CD8-positive, alpha-beta memory T cell (primary cell): ENCODE results near the gene QSOX1. TPM values are rescaled to one million over a fixed set of nuclear protein-coding genes. Genes with fewer than 3 reads are reported as not detected.
"Not testable (repeated sequence)": the region's sequence is repeated elsewhere in the genome, so short reads cannot be mapped to it uniquely, and the experiment has no call there.

Experiments used
- CTCF ChIA-PET: fragments of 350-600 bp; sonication (Branson Sonifier 250); formaldehyde crosslinking; loops from one replicate; lab custom pipeline; 2021; ENCODE audit warnings: antibody characterized with exemption; lab: Charles Lee
- POLR2A ChIA-PET: fragments of 350-600 bp; sonication (Branson Sonifier 250); formaldehyde crosslinking; loops from one replicate; lab custom pipeline; 2021; ENCODE audit warnings: antibody characterized with exemption; lab: Charles Lee
- DNase-seq, 5 donors: peaks; one replicate each; pipeline versions ENCODE4 v3.0.0 to v3.0.0-alpha.2; 2020 to 2022; ENCODE audit warnings: mixed read lengths in 1 of 5
- H3K27ac ChIP-seq: one replicate; pipeline ENCODE4 v1.7.0; 2013; ENCODE audit warnings: low read depth, mild to moderate bottlenecking, low read length, moderate library complexity
- H3K27me3 ChIP-seq: 2 replicates; pipeline ENCODE4 v1.7.0; 2013; ENCODE audit warnings: low read length, mild to moderate bottlenecking; ENCODE audit not compliant: insufficient read depth, poor library complexity, severe bottlenecking
- H3K36me3 ChIP-seq: 2 replicates; pipeline ENCODE4 v1.7.0; 2013; ENCODE audit warnings: mild to moderate bottlenecking, low read length, moderate library complexity; ENCODE audit not compliant: insufficient read depth
- H3K4me1 ChIP-seq: 2 replicates; pipeline ENCODE4 v1.7.0; 2013; ENCODE audit warnings: mild to moderate bottlenecking, low read length, moderate library complexity; ENCODE audit not compliant: insufficient read depth
- H3K4me3 ChIP-seq: 2 replicates; pipeline ENCODE4 v1.7.0; 2013; ENCODE audit warnings: mild to moderate bottlenecking, low read length
- H3K9me3 ChIP-seq: 2 replicates; pipeline ENCODE4 v1.7.0; 2013; ENCODE audit warnings: mild to moderate bottlenecking, low read length
- H3K27ac Mint-ChIP-seq, 8 donors: one replicate each; pipeline ENCODE4 v1.8.0; 2020 to 2021; ENCODE audit warnings: mixed read lengths in 8 of 8, mild to moderate bottlenecking in 6 of 8, inconsistent platforms in 3 of 8, moderate library complexity in 3 of 8
- H3K27me3 Mint-ChIP-seq, 2 donors: one replicate each; pipeline ENCODE4 v1.8.0; 2020 to 2021; ENCODE audit warnings: mixed read lengths in 2 of 2, mild to moderate bottlenecking in 1 of 2, moderate library complexity in 1 of 2
- H3K36me3 Mint-ChIP-seq, 3 donors: one replicate each; pipeline ENCODE4 v1.8.0; 2020 to 2021; ENCODE audit warnings: mixed read lengths in 3 of 3, inconsistent platforms in 1 of 3, mild to moderate bottlenecking in 1 of 3
- H3K4me1 Mint-ChIP-seq, 3 donors: one replicate each; pipeline ENCODE4 v1.8.0; 2020 to 2021; ENCODE audit warnings: mixed read lengths in 3 of 3, inconsistent platforms in 1 of 3, mild to moderate bottlenecking in 1 of 3
- H3K4me3 Mint-ChIP-seq, 7 donors: one replicate each; pipeline ENCODE4 v1.8.0; 2020 to 2021; ENCODE audit warnings: mixed read lengths in 7 of 7, mild to moderate bottlenecking in 6 of 7, moderate library complexity in 4 of 7, inconsistent platforms in 2 of 7
- H3K9me3 Mint-ChIP-seq, 5 donors: one replicate each; pipeline ENCODE4 v1.8.0; 2020 to 2022; ENCODE audit warnings: mixed read lengths in 5 of 5, mild to moderate bottlenecking in 3 of 5, moderate library complexity in 2 of 5, inconsistent platforms in 1 of 5
- polyA plus RNA-seq: library from polyadenylated mRNA; unstranded; fragments of 300-500 nt; fragmentation: Illumina TruSeq; gene quantifications from one replicate; pipeline ENCODE4 v1.2.3, GENCODE V29; 2021
- total RNA-seq, 2 experiments: library from RNA; stranded (reverse); gene quantifications; one replicate each; pipeline ENCODE4 v1.2.3, GENCODE V29; 2021

Gene QSOX1
- total and polyA plus RNA-seq, 3 experiments from 2014 or later: 14.2 to 33.3 (median 32.9) TPM

GRCh38 chr1:180201451-180202200 lies 47.0 kb downstream of the QSOX1 start:
- Mint-ChIP-seq H3K4me1 (no peaks in the 10 kb centered on the region), H3K36me3 (peaks cover 0 to 6% (median 0%) of the 10 kb centered on the region in 3 donors), H3K4me3 (no peak overlapping the region), H3K9me3 (no peaks in the 10 kb centered on the region), H3K27ac (peak overlapping the region in 1 of 8 donors; percentile 11), H3K27me3 (no peaks in the 10 kb centered on the region)
- Histone ChIP-seq H3K27ac (no peak overlapping the region), H3K4me3 (no peak overlapping the region), H3K36me3 (no peaks in the 10 kb centered on the region), H3K27me3 (no peaks in the 10 kb centered on the region), H3K4me1 (no peaks in the 10 kb centered on the region), H3K9me3 (no peaks in the 10 kb centered on the region)
- no peak for DNase-seq
- CTCF ChIA-PET: interaction anchor here (0.6 to 1.6 kb wide), 3 partner anchors 8 to 816 kb away, joined by 3 to 4 read pairs (median 4); no protein-coding TSS in a partner anchor
- POLR2A ChIA-PET: no interaction called here

DNA sequence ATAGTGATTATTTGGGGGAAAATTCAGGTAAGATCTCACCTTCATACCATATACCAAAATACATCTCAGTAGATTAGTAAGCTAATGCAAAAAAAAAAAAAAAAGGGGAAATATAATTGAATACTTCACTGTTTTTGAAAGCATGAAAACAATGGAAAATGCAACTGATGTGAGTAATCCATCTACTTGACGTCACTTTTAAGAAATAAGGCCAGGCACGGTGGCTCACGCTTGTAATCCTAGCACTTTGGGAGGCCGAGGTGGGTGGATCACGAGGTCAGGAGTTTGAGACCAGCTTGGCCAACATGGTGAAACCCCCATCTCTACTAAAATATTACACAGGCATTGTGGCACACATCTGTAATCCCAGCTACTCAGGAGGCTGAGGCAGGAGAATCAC lies 47.9 kb downstream of the QSOX1 start:
- CTCF ChIA-PET: interaction anchor here (0.6 to 1.6 kb wide), 3 partner anchors 10 to 817 kb away, joined by 3 to 4 read pairs (median 3); no protein-coding TSS in a partner anchor
- H3K27ac Mint-ChIP-seq: peak overlapping the region in 1 of 8 donors; percentile 47

DNA sequence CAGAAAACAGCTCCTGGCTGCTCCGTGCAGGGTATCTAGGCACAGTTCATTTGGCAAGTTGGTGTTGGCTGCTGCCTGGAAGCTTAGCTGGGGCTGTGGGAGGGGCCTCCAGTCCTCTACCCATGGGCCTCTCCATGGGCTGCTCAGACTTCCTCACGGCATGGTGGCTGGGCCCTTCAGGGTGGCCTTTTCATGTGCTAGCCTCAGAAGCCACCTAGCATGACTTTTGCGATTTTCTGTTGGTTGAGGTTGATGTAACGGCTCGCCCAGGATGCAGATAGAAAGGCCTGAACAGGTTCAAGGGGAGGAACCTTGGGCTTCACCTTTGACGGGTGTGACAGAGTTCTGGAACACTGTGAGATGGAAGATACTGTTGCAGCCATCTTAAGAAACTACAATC lies 49.6 kb downstream of the QSOX1 start:
- Mint-ChIP-seq H3K27me3 (peaks cover 2 to 3% of the 10 kb centered on the region in 2 donors), H3K4me3 (no peak overlapping the region), H3K27ac (no peak overlapping the region), H3K4me1 (no peaks in the 10 kb centered on the region), H3K36me3 (no peaks in the 10 kb centered on the region), H3K9me3 (no peaks in the 10 kb centered on the region)
- no peaks in the 10 kb centered on the region for H3K36me3 ChIP-seq
- DNase-seq: no peak
- H3K9me3 ChIP-seq: no peaks in the 10 kb centered on the region
- H3K27ac ChIP-seq: no peak overlapping the region
- POLR2A ChIA-PET: no interaction called here
- CTCF ChIA-PET: no interaction called here
- no peaks in the 10 kb centered on the region for H3K4me1 ChIP-seq
- H3K27me3 ChIP-seq: no peaks in the 10 kb centered on the region
- H3K4me3 ChIP-seq: no peak overlapping the region

More for the DNA sequence above, 47.9 kb downstream of the QSOX1 start:
- H3K27me3 ChIP-seq, H3K4me3 Mint-ChIP-seq, H3K36me3 ChIP-seq, H3K4me3 ChIP-seq, H3K27me3 Mint-ChIP-seq, H3K4me1 ChIP-seq, POLR2A ChIA-PET, DNase-seq, H3K9me3 ChIP-seq, H3K9me3 Mint-ChIP-seq, H3K36me3 Mint-ChIP-seq, H3K27ac ChIP-seq, H3K4me1 Mint-ChIP-seq: not testable (repeated sequence)

GRCh38 chr1:180206581-180206980 lies 51.9 kb downstream of the QSOX1 start:
- peaks cover 2 to 6% of the 10 kb centered on the region in 2 donors for H3K27me3 Mint-ChIP-seq
- no peaks in the 10 kb centered on the region for H3K9me3 Mint-ChIP-seq
- Histone ChIP-seq H3K27ac (no peak overlapping the region), H3K36me3 (no peaks in the 10 kb centered on the region), H3K27me3 (no peaks in the 10 kb centered on the region), H3K4me3 (no peak overlapping the region), H3K4me1 (no peaks in the 10 kb centered on the region), H3K9me3 (no peaks in the 10 kb centered on the region)
- H3K4me3 Mint-ChIP-seq: no peak overlapping the region
- no peak overlapping the region for H3K27ac Mint-ChIP-seq
- ChIA-PET POLR2A (no interaction called here), CTCF (no interaction called here)
- no peak for DNase-seq
- no peaks in the 10 kb centered on the region for H3K36me3 Mint-ChIP-seq
- H3K4me1 Mint-ChIP-seq: no peaks in the 10 kb centered on the region

- Histone ChIP-seq H3K4me3 (no peak overlapping the region), H3K9me3 (no peaks in the 10 kb centered on the region), H3K4me1 (no peaks in the 10 kb centered on the region), H3K27ac (no peak overlapping the region), H3K36me3 (no peaks in the 10 kb centered on the region), H3K27me3 (no peaks in the 10 kb centered on the region)
- POLR2A ChIA-PET: interaction anchor here (0.5 kb wide), 1 partner anchor 243 kb away, joined by 5 read pairs; no protein-coding TSS in a partner anchor
- Mint-ChIP-seq H3K36me3 (no peaks in the 10 kb centered on the region), H3K4me1 (peaks cover 1 to 4% (median 2%) of the 10 kb centered on the region in 3 donors), H3K27me3 (peaks cover 2 to 11% of the 10 kb centered on the region in 2 donors), H3K27ac (peak overlapping the region in 1 of 8 donors; percentile 47), H3K9me3 (no peaks in the 10 kb centered on the region), H3K4me3 (no peak overlapping the region)
- CTCF ChIA-PET: no interaction called here
- no peak for DNase-seq
Observed at GRCh38 chr1:180208264-180208663, 53.6 kb downstream of the QSOX1 start.

DNA sequence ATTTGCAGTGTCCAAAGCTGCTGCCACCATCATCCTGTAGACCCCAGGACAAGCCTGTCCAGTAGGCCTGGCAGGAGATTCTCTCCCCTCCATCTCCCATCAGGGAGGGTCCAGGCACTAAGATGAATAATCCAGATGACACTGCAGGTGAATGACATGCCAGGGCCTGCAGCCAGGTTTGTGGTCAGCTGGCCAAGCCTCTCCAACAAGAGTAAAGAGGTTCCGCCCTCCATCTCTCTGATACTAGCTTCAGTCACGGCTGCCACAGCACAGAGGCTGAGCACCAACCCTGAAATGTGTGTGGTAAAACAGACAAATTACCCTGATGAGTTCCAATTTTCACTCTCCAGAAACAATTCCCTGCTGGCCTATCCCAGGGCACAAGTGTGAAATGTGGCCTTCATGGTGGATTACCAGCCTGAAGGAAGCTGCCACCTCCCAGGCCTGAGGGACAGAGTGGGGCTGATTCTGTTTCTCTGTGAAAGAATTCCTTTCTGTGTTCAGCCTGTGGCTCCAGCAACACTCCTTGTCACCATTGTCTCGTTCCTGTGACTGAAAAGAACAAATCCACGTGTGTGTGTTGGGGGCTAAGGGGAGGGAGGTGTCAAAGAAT lies 55.4 kb downstream of the QSOX1 start:
- Histone ChIP-seq H3K36me3 (no peaks in the 10 kb centered on the region), H3K4me3 (no peak overlapping the region), H3K27ac (no peak overlapping the region), H3K27me3 (no peaks in the 10 kb centered on the region), H3K9me3 (no peaks in the 10 kb centered on the region), H3K4me1 (no peaks in the 10 kb centered on the region)
- no peaks in the 10 kb centered on the region for H3K9me3 Mint-ChIP-seq
- no peak overlapping the region for H3K4me3 Mint-ChIP-seq
- H3K36me3 Mint-ChIP-seq: no peaks in the 10 kb centered on the region
- POLR2A ChIA-PET: no interaction called here
- peaks cover 9 to 12% (median 10%) of the 10 kb centered on the region in 3 donors for H3K4me1 Mint-ChIP-seq
- H3K27ac Mint-ChIP-seq: no peak overlapping the region
- H3K27me3 Mint-ChIP-seq: peaks cover 2 to 11% of the 10 kb centered on the region in 2 donors
- no peak for DNase-seq
- CTCF ChIA-PET: interaction anchor here (1.1 kb wide), 1 partner anchor 9 kb away, joined by 4 read pairs; no protein-coding TSS in a partner anchor

- H3K27me3 ChIP-seq: no peaks in the 10 kb centered on the region
- no peak overlapping the region for H3K4me3 ChIP-seq
- Mint-ChIP-seq H3K9me3 (no peaks in the 10 kb centered on the region), H3K4me3 (peak overlapping the region in 1 of 7 donors; percentile 73), H3K36me3 (no peaks in the 10 kb centered on the region), H3K27ac (peak overlapping the region in 1 of 8 donors; percentile 63), H3K27me3 (peaks cover 2 to 11% of the 10 kb centered on the region in 2 donors), H3K4me1 (peaks cover 9 to 12% (median 10%) of the 10 kb centered on the region in 3 donors)
- no peaks in the 10 kb centered on the region for H3K9me3 ChIP-seq
- no peak for DNase-seq
- no peaks in the 10 kb centered on the region for H3K36me3 ChIP-seq
- no peak overlapping the region for H3K27ac ChIP-seq
- POLR2A ChIA-PET: no interaction called here
- no peaks in the 10 kb centered on the region for H3K4me1 ChIP-seq
- CTCF ChIA-PET: no interaction called here
Observed at GRCh38 chr1:180211156-180211859, 56.6 kb downstream of the QSOX1 start.

GRCh38 chr1:180211860-180212229 lies 57.2 kb downstream of the QSOX1 start:
- no peaks in the 10 kb centered on the region for H3K36me3 ChIP-seq
- H3K9me3 ChIP-seq: no peaks in the 10 kb centered on the region
- Mint-ChIP-seq H3K9me3 (no peaks in the 10 kb centered on the region), H3K4me3 (no peak overlapping the region), H3K4me1 (peaks cover 9 to 12% (median 10%) of the 10 kb centered on the region in 3 donors), H3K27ac (peak overlapping the region in 1 of 8 donors; percentile 63), H3K36me3 (no peaks in the 10 kb centered on the region), H3K27me3 (peaks cover 2 to 11% of the 10 kb centered on the region in 2 donors)
- no peaks in the 10 kb centered on the region for H3K27me3 ChIP-seq
- no peak overlapping the region for H3K4me3 ChIP-seq
- ChIA-PET CTCF (no interaction called here), POLR2A (no interaction called here)
- no peaks in the 10 kb centered on the region for H3K4me1 ChIP-seq
- DNase-seq: no peak
- no peak overlapping the region for H3K27ac ChIP-seq
